DND-41 (cell line): ENCODE results near the gene MAGEB10.
"Not testable (repeated sequence)": the region's sequence is repeated elsewhere in the genome, so short reads cannot be mapped to it uniquely, and the experiment has no call there.

ENCODE experiments used
- ATAC-seq: fragments of 200-7000 bp; cut with Tn5 transposase; 3 replicates; pipeline ENCODE4 v1.9.1; 2021; ENCODE audit warnings: low read depth; ENCODE audit not compliant: insufficient read depth
- DNase-seq: peaks from one replicate; pipeline ENCODE4 v3.0.0-alpha.2; 2020
- H2AFZ ChIP-seq: 2 replicates; pipeline ENCODE4 v1.6.0; 2012; ENCODE audit warnings: low read depth, low read length
- H3K27ac ChIP-seq: 2 replicates; pipeline ENCODE4 v1.5.1; 2012; ENCODE audit warnings: low read length, inconsistent platforms
- H3K27me3 ChIP-seq: fragments of 200-600 bp; sonication (generic); 2 replicates; pipeline ENCODE4 v1.6.0; 2012; ENCODE audit warnings: low read length, mild to moderate bottlenecking, inconsistent platforms; ENCODE audit not compliant: insufficient read depth, poor library complexity
- H3K36me3 ChIP-seq: 2 replicates; pipeline ENCODE4 v1.5.1; 2012; ENCODE audit warnings: low read length, inconsistent platforms; ENCODE audit not compliant: insufficient read depth
- H3K4me1 ChIP-seq: 2 replicates; pipeline ENCODE4 v1.5.1; 2012; ENCODE audit warnings: mild to moderate bottlenecking, low read length; ENCODE audit not compliant: insufficient read depth
- H3K4me2 ChIP-seq: 2 replicates; pipeline ENCODE4 v1.6.0; 2012; ENCODE audit warnings: mild to moderate bottlenecking, moderate library complexity, low read length, inconsistent platforms; ENCODE audit not compliant: insufficient read depth
- H3K4me3 ChIP-seq, 2 experiments: fragments of 200-600 bp in 1 of 2; shearing (Covaris generic) in 1 of 2; 2 replicates each; pipeline ENCODE4 v1.5.1; 2012 to 2016; ENCODE audit warnings: inconsistent platforms in 2 of 2, low read length in 2 of 2, mild to moderate bottlenecking in 2 of 2, low read depth in 1 of 2, moderate library complexity in 1 of 2
- H3K79me2 ChIP-seq: 2 replicates; pipeline ENCODE4 v1.6.0; 2012; ENCODE audit warnings: low read length, inconsistent platforms; ENCODE audit not compliant: insufficient read depth
- H3K9ac ChIP-seq: 2 replicates; pipeline ENCODE4 v1.6.0; 2012; ENCODE audit warnings: low read depth, mild to moderate bottlenecking, inconsistent platforms, low read length, moderate library complexity
- H3K9me3 ChIP-seq: 2 replicates; pipeline ENCODE4 v1.5.1; 2012; ENCODE audit warnings: low read length, moderate library complexity, mild to moderate bottlenecking, inconsistent platforms; ENCODE audit not compliant: insufficient read depth, severe bottlenecking
- H4K20me1 ChIP-seq: 2 replicates; pipeline ENCODE4 v1.6.0; 2012; ENCODE audit warnings: low read length; ENCODE audit not compliant: insufficient read depth
- EZH2 ChIP-seq: IDR thresholded peaks from 3 replicates; pipeline ENCODE4 v1.6.1; 2012; ENCODE audit warnings: borderline replicate concordance, low read depth, mild to moderate bottlenecking, moderate library complexity, low read length, inconsistent platforms; ENCODE audit not compliant: severe bottlenecking
- TF ChIP-seq, protein P1 (sequence below): IDR thresholded peaks from 2 replicates; pipeline ENCODE4 v1.5.1; 2012; ENCODE audit warnings: borderline replicate concordance, low read length, moderate library complexity, mild to moderate bottlenecking; ENCODE audit not compliant: poor library complexity, severe bottlenecking; ENCODE audit errors: extremely low read depth

The MAGEB10 gene

DNA sequence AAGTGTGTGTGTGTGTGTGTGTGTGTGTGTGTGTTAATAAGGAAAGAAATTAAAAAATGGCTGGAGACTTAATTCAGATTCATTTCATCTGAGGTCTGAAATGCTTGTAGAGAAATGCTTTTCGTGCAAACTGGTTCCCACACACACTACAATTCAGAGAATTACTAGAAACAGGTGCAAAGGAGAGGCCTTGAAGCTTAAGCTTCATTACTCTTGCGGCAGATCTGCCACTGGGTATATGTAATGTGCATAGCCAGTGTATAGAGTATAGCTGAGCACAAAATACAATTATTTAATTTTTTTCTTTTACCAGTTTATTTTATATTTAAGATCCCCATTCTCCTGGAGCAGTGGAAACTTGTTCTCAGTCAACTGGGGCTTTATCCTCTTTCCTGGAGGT is 31.8 kb upstream of the MAGEB10 start:
- Histone ChIP-seq H2AFZ (peak overlapping the region; percentile 69), H3K4me1 (peaks cover 55% of the 10 kb centered on the region), H3K4me3 (no peak overlapping the region), H3K9me3 (no peaks in the 10 kb centered on the region), H3K79me2 (no peaks in the 10 kb centered on the region), H3K9ac (peak overlapping the region; percentile 58), H3K27ac (peak overlapping the region; percentile 99), H3K27me3 (no peaks in the 10 kb centered on the region), H3K4me2 (no peak overlapping the region), H3K36me3 (no peaks in the 10 kb centered on the region; the same call in 1 of the 2 replicates), H4K20me1 (no peaks in the 10 kb centered on the region)
- TF ChIP-seq, protein P1, sequence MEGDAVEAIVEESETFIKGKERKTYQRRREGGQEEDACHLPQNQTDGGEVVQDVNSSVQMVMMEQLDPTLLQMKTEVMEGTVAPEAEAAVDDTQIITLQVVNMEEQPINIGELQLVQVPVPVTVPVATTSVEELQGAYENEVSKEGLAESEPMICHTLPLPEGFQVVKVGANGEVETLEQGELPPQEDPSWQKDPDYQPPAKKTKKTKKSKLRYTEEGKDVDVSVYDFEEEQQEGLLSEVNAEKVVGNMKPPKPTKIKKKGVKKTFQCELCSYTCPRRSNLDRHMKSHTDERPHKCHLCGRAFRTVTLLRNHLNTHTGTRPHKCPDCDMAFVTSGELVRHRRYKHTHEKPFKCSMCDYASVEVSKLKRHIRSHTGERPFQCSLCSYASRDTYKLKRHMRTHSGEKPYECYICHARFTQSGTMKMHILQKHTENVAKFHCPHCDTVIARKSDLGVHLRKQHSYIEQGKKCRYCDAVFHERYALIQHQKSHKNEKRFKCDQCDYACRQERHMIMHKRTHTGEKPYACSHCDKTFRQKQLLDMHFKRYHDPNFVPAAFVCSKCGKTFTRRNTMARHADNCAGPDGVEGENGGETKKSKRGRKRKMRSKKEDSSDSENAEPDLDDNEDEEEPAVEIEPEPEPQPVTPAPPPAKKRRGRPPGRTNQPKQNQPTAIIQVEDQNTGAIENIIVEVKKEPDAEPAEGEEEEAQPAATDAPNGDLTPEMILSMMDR = no peak
- no peak for TF ChIP-seq EZH2
- ATAC-seq (peak; percentile 85), DNase-seq (peak; percentile 54)

DNA sequence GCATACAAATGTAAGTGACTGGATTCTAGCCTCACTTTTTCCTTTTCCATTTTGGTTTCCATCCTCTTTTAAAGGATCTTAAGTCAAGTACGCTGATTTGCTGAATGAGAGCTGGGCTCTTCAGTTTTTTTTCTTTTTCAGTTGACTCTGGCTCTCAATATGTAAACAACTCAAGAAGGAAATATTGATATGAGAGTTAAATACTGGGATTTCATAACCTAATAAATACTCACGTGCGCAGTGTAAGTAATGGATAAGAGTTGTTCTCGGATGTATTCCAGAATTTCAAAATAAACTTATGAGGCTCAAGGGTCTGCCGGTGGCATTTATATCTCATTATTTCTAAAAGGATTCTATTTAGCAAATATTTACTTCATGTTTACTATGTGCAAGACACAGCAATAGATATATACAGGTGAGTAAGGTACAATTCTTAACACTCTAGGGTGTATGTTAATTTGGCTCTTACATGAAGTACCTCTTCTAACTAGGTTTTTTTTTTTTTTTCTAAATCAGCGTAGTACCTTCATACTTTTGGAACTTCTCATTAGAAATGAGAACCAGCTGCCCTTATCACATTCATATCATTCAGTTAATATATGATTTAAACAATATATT is 11.0 kb upstream of the MAGEB10 start:
- Histone ChIP-seq H3K4me2 (no peak overlapping the region), H2AFZ (no peak overlapping the region), H3K27ac (no peak overlapping the region), H3K9me3 (no peaks in the 10 kb centered on the region), H3K79me2 (no peaks in the 10 kb centered on the region), H4K20me1 (no peaks in the 10 kb centered on the region), H3K36me3 (no peaks in the 10 kb centered on the region), H3K4me1 (no peaks in the 10 kb centered on the region), H3K4me3 (no peak overlapping the region), H3K27me3 (no peaks in the 10 kb centered on the region), H3K9ac (no peak overlapping the region)
- DNase-seq = no peak
- no peak for TF ChIP-seq EZH2
- TF ChIP-seq, protein P1 = no peak
- ATAC-seq = no peak

DNA sequence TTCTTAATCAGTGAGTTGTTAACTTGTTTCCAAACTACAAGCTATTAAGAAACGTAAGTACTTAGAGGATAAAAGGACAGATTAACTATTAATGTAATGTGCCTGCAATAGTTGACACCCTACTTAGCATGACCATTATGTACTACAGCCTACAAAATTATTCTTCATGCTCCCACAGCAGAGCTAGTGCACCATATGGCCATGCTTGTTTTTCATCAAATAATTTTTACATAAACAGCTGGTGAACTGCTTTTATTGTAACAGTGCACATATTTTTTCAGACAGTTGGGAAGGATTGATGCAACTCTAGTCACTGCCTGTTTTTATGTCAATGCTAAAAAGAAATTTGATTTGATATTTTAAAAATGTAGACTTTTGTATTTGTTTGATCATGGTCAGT is 10.2 kb upstream of the MAGEB10 start:
- H3K9ac ChIP-seq = no peak overlapping the region
- H3K27ac ChIP-seq = no peak overlapping the region
- H3K9me3 ChIP-seq = no peaks in the 10 kb centered on the region
- DNase-seq = no peak
- no peak overlapping the region for H2AFZ ChIP-seq
- H3K36me3 ChIP-seq = no peaks in the 10 kb centered on the region
- no peak overlapping the region for H3K4me3 ChIP-seq
- no peaks in the 10 kb centered on the region for H3K79me2 ChIP-seq
- no peak for TF ChIP-seq EZH2
- TF ChIP-seq, protein P1 = no peak
- no peaks in the 10 kb centered on the region for H3K4me1 ChIP-seq
- H3K27me3 ChIP-seq = no peaks in the 10 kb centered on the region
- no peak overlapping the region for H3K4me2 ChIP-seq
- ATAC-seq = no peak
- no peaks in the 10 kb centered on the region for H4K20me1 ChIP-seq

DNA sequence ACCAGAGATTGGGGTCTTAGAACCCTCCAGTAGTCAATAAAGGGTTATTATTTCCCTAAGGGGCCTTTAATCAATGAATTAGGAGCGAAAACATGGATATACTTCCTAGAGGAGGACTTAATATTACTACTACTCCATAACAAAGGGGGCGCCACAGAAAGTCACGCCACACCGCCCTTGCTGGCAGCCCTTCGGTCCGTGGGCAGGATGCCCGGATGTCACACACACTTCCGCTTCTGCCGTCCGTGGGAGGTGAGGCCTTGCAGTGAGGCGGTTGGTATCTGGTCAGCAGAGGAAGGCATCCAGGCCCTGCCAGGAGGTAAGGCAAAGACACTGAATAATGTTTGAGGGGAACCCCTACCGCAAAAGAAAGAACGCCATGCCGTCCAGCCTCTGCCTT is 436 bp downstream of the MAGEB10 start:
- Histone ChIP-seq H3K27ac (no peak overlapping the region), H3K9ac (no peak overlapping the region), H3K4me1 (no peaks in the 10 kb centered on the region), H2AFZ (no peak overlapping the region), H4K20me1 (no peaks in the 10 kb centered on the region), H3K36me3 (no peaks in the 10 kb centered on the region), H3K9me3 (no peaks in the 10 kb centered on the region), H3K79me2 (no peaks in the 10 kb centered on the region), H3K4me3 (no peak overlapping the region), H3K4me2 (no peak overlapping the region), H3K27me3 (no peaks in the 10 kb centered on the region)
- no peak for TF ChIP-seq EZH2
- TF ChIP-seq, protein P1 = no peak
- ATAC-seq = no peak
- no peak for DNase-seq

DNA sequence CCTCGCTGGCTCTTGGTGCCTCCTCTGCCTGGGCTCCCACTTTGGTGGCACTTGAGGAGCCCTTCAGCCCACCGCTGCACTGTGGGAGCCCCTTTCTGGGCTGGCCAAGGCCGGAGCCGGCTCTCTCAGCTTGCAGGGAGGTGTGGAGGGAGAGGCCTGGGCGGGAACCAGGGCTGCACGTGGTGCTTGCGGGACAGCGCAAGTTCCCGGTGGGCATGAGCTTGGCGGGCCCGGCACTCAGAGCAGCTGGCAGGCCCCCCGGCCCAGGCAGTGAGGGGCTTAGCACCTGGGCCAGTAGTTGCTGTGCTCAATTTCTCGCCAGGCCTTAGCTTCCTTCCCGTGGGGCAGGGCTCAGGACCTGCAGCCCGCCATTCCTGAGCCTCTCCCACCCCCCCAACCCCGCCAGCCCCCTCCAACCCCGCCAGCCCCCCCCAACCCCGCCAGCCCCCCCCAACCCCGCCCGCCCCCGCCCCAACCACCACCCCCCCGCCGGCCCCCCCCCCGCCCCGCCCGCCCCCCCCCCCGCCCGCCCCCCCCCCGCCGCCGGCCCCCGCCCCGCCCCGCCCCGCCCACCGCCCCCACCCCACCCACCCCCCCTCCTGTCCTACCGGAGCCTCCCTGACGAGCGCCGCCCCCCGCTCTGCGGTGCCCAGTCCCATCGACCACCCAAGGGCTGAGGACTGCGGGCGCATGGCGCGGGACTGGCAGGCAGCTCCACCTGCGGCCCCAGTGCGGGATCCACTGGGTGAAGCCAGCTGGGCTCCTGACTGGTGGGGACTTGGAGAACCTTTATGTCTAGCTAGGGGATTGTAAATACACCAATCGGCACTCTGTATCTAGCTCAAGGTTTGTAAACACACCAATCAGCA is 1.4 kb downstream of the MAGEB10 start:
- H4K20me1 ChIP-seq, H3K4me3 ChIP-seq, H3K9ac ChIP-seq, H3K27me3 ChIP-seq, DNase-seq, ATAC-seq, H3K36me3 ChIP-seq, H3K4me2 ChIP-seq, H3K27ac ChIP-seq, H2AFZ ChIP-seq, H3K4me1 ChIP-seq, H3K79me2 ChIP-seq, H3K9me3 ChIP-seq: not testable (repeated sequence)
